Peyer's patch (tissue), 4 donors: Measurements from ENCODE around the gene ARAP3. TPM values are rescaled to one million over a fixed set of nuclear protein-coding genes. Genes with fewer than 3 reads are reported as not detected.
A peak's percentile ranks its signal among the peaks of the same experiment; 100 is the strongest.

ENCODE experiments used
- DNase-seq, 3 donors: peaks; one replicate each; pipeline ENCODE4 v3.0.0-alpha.2; 2017 to 2019
- H3K27ac ChIP-seq, 4 donors: fragments of 200-600 bp; sonication (generic); one replicate each; pipeline ENCODE4 v1.5.1; 2016 to 2019
- H3K27me3 ChIP-seq, 2 donors: fragments of 200-600 bp; sonication (generic); one replicate each; pipeline ENCODE4 v1.5.1; 2019
- H3K36me3 ChIP-seq, 3 donors: fragments of 200-600 bp; sonication (generic); one replicate each; pipeline ENCODE4 v1.5.1; 2016 to 2019
- H3K4me1 ChIP-seq, 4 donors: fragments of 200-600 bp; sonication (generic); one replicate each; pipeline ENCODE4 v1.5.1; 2016 to 2019
- H3K4me3 ChIP-seq, 4 donors: fragments of 200-600 bp; sonication (generic); 1 replicate in 3 of 4; 2 replicates in 1 of 4; pipeline ENCODE4 v1.5.1; 2016 to 2019; ENCODE audit warnings: mild to moderate bottlenecking in 1 of 4
- H3K9me3 ChIP-seq, 4 donors: fragments of 200-600 bp; sonication (generic); one replicate each; pipeline ENCODE4 v1.5.1; 2016 to 2019; ENCODE audit warnings: mild to moderate bottlenecking in 1 of 4
- POLR2A ChIP-seq, 2 donors: fragments of 450-650 bp; IDR thresholded peaks; one replicate each; pipeline ENCODE4 v1.5.1; 2017; ENCODE audit warnings: antibody characterized with exemption in 2 of 2, mild to moderate bottlenecking in 2 of 2, moderate library complexity in 2 of 2
- total RNA-seq, 4 donors: library from RNA; depleted of rRNA; stranded (reverse); fragments of >200 nt; gene quantifications; one replicate each; pipeline ENCODE4 v1.1.0, GENCODE V29; 2016
- TF ChIP-seq, protein P1 (sequence below), 6 experiments: fragments of 450-650 bp in 4 of 6; fragments of 200-600 bp in 2 of 6; sonication (generic) in 1 of 6; IDR thresholded peaks; one replicate each; pipeline ENCODE4 v1.5.1; 2017 to 2019; ENCODE audit warnings: antibody characterized with exemption in 6 of 6, mild to moderate bottlenecking in 3 of 6, moderate library complexity in 1 of 6

ARAP3 gene
- total RNA-seq, 4 donors from 2014 or later = 1.1 to 13.2 (median 9.7) TPM

DNA sequence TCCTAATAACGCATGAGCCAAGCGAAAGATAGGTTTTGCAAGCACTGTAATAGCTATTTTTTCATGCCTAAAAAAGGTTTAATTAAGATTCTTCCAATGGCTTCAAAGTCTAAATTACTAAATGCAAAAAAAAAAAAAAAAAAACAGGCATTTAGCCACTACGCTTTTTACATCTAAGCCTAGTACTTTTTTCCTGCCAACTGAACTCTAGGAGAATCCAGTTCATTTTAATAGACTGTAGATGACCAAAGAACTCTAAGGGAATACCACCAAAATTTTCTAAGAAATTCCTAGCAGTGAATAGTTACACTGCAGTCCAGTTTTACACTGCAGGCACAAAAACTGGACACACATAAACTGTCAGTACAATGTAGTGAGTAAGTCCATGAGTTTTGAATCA, 73.0 kb downstream of the ARAP3 start:
- H3K4me3 ChIP-seq = no peak overlapping the region
- H3K4me1 ChIP-seq = peaks cover 0 to 45% (median 13%) of the 10 kb centered on the region in 4 donors
- H3K36me3 ChIP-seq = no peaks in the 10 kb centered on the region
- no peaks in the 10 kb centered on the region for H3K27me3 ChIP-seq
- H3K27ac ChIP-seq = peak overlapping the region in 3 of 4 donors; percentile 32 to 63 (median 32)
- no peak for DNase-seq
- TF ChIP-seq, protein P1, sequence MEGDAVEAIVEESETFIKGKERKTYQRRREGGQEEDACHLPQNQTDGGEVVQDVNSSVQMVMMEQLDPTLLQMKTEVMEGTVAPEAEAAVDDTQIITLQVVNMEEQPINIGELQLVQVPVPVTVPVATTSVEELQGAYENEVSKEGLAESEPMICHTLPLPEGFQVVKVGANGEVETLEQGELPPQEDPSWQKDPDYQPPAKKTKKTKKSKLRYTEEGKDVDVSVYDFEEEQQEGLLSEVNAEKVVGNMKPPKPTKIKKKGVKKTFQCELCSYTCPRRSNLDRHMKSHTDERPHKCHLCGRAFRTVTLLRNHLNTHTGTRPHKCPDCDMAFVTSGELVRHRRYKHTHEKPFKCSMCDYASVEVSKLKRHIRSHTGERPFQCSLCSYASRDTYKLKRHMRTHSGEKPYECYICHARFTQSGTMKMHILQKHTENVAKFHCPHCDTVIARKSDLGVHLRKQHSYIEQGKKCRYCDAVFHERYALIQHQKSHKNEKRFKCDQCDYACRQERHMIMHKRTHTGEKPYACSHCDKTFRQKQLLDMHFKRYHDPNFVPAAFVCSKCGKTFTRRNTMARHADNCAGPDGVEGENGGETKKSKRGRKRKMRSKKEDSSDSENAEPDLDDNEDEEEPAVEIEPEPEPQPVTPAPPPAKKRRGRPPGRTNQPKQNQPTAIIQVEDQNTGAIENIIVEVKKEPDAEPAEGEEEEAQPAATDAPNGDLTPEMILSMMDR (IDR thresholded peaks at IDR 0.05) = no peak
- TF ChIP-seq POLR2A (IDR thresholded peaks at IDR 0.05) = no peak
- no peaks in the 10 kb centered on the region for H3K9me3 ChIP-seq

DNA sequence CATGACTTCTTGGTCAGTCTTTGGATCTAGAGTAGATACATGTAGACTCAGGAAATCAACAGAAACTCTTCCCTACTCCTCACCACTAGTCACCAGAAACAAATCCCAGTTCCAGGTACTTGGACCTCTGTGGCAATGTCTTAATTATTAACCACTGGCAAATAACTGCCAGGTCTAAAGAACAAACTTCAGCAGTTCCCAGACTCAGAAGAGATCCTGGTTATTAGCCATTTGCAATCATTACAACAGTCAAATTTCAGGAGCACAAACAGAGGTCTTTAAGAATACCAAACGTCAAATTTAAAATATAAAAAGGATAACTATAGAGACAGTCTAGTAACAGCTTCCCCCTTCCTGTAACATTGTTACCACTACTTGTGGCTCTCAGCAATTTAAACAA, 73.5 kb downstream of the ARAP3 start:
- Histone ChIP-seq H3K4me3 (no peak overlapping the region), H3K36me3 (no peaks in the 10 kb centered on the region), H3K4me1 (peaks cover 0 to 46% (median 15%) of the 10 kb centered on the region in 4 donors), H3K27ac (peak overlapping the region in 3 of 4 donors; percentile 32 to 63 (median 32)), H3K27me3 (no peaks in the 10 kb centered on the region), H3K9me3 (no peaks in the 10 kb centered on the region)
- no peak for TF ChIP-seq POLR2A (IDR thresholded peaks at IDR 0.05)
- TF ChIP-seq, protein P1 (IDR thresholded peaks at IDR 0.05) = peak in 2 of 6 experiments; percentile 3 to 16
- DNase-seq = no peak

DNA sequence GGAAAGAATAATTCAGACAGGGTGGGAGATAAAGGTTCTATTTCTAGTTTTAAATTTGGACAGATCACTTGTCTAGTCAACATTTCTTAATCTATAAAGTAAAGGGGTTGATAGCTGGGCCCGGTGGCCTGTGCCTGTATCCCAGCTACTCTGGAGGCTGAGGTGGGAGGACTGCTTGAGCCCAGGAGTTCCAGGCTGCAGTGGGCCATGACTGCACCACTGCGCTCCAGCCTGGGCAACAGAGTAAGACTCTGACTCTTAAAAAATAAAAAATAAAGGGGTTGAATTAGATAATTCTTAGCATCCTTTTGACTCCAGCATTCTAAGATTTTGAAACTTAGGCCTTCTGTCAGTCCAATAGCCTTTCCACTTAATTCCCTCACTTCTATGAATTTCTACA, 74.0 kb downstream of the ARAP3 start:
- Histone ChIP-seq H3K36me3 (no peaks in the 10 kb centered on the region), H3K4me1 (peaks cover 0 to 46% (median 13%) of the 10 kb centered on the region in 4 donors), H3K27ac (peak overlapping the region; percentile 32 to 63 (median 36)), H3K4me3 (no peak overlapping the region), H3K9me3 (no peaks in the 10 kb centered on the region), H3K27me3 (no peaks in the 10 kb centered on the region)
- no peak for TF ChIP-seq POLR2A (IDR thresholded peaks at IDR 0.05)
- TF ChIP-seq, protein P1 (IDR thresholded peaks at IDR 0.05) = no peak
- DNase-seq = no peak

DNA sequence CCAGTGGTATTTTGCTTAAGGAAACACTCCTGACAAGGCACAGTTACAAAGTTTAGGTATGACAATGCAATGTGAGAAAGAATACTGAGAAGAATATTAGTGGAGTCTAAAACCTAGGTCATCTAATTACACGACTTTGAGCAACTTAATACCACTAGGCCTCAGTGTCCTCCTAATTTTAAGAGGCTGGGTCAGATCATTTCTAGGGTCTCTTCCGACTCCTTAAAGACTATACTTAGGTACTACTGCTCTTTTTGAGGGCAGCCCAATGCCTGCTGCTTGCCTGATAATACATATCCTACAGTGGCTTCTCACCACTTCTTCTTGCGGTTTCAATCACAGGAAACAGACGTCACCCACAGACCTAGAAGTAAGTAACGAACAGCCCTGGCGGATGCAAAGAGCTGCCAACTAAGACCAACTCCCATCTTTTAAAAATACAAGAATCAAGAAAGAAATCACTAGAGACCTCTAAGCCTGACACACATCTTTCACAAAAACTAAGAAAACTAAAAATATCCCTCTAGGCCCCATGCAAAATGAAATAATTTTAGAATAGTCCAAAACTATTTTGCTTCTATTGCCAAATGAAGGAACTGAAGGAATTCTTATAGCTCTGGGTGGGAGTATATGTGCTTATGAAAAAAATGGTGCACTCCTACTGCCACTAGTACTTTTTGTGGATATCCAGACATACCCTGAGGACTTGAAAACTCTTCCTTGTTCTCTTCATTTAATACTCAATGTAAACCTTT, 76.3 kb downstream of the ARAP3 start:
- Histone ChIP-seq H3K27me3 (no peaks in the 10 kb centered on the region), H3K36me3 (no peaks in the 10 kb centered on the region), H3K4me1 (peaks cover 0 to 46% (median 15%) of the 10 kb centered on the region in 4 donors), H3K27ac (peak overlapping the region; percentile 47 to 73 (median 68)), H3K4me3 (no peak overlapping the region), H3K9me3 (no peaks in the 10 kb centered on the region)
- peak in 2 of 3 donors; percentile 87 to 90 for DNase-seq
- TF ChIP-seq, protein P1 (IDR thresholded peaks at IDR 0.05) = no peak
- TF ChIP-seq POLR2A (IDR thresholded peaks at IDR 0.05) = no peak

DNA sequence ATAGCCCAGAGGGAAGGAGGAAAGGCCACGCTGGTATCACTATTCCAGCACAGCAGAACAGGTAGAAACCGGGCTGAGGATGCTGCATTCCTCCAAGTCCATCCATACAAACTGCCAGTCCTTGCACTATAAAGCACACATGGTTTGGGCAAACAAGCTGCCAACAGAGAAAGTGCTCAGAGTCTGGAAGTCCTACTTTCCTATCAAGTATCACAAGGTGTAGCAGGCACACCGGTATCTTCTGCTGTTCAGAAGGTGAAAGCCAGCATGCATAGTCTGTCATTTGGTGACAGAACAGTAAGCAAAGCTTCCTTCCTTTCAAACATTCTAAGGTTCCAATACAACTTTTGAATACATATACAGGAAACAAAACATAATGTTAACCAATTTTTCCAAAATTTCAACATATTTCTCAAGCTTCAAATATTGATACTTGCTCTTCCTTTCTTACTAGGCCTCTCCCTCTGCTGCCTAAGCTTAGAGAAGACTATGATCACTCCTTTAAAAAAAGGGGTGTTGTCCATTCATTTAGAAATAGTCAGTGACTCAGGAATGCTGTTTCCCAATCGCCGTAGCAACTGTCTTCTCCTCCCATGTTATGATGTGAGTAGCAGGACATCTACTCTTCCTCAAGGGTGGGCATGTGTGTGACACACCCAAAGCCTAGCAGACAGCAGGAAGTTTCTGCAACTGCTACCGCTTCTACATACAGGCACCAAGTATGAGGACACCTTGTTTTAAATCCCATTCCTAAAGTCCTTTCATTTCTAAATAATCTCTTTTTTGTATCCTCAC, 77.9 kb downstream of the ARAP3 start:
- Histone ChIP-seq H3K9me3 (no peaks in the 10 kb centered on the region), H3K27ac (peak overlapping the region; percentile 46 to 72 (median 58)), H3K27me3 (no peaks in the 10 kb centered on the region), H3K4me1 (peaks cover 0 to 37% (median 14%) of the 10 kb centered on the region in 4 donors), H3K36me3 (no peaks in the 10 kb centered on the region), H3K4me3 (no peak overlapping the region)
- DNase-seq = peak in 2 of 3 donors; percentile 47 to 78
- no peak for TF ChIP-seq POLR2A (IDR thresholded peaks at IDR 0.05)
- TF ChIP-seq, protein P1 (IDR thresholded peaks at IDR 0.05) = no peak

Other genes with a start within 250 kb of the ARAP3 start
- gene PCDHGC3, start 206.3 kb downstream of the ARAP3 start, total RNA-seq = 10 to 100 TPM; 10.2 to 29.7 (median 16.7) TPM
- gene PCDHGC4, start 197.2 kb downstream of the ARAP3 start, total RNA-seq = 10 to 100 TPM in 1 of 4 donors, 1 to 10 TPM in 3; 1.7 to 11.3 (median 5.3) TPM
- gene PCDHGC5, start 193.1 kb downstream of the ARAP3 start, total RNA-seq = 1 to 10 TPM in 1 of 4 donors, under 1 TPM in 2, not detected in 1; 0.67 to 1.4 (median 0.95) TPM
- 100 to 1,000 TPM in 2 of 4 donors, 10 to 100 TPM in 2; 98.2 to 115 (median 102) TPM for gene DIAPH1, start 63.2 kb downstream of the ARAP3 start, total RNA-seq
- gene HDAC3, start 45.4 kb downstream of the ARAP3 start, total RNA-seq = 10 to 100 TPM; 31.2 to 55.6 (median 47.9) TPM
- gene RELL2, start 45.2 kb downstream of the ARAP3 start, total RNA-seq = 10 to 100 TPM in 3 of 4 donors, 1 to 10 TPM in 1; 8.0 to 13.2 (median 10.6) TPM
- 100 to 1,000 TPM in 1 of 4 donors, 10 to 100 TPM in 3; 19.8 to 116 (median 45.7) TPM for gene FCHSD1, start 30.8 kb downstream of the ARAP3 start, total RNA-seq
- 100 to 1,000 TPM in 3 of 4 donors, 10 to 100 TPM in 1; 64.4 to 169 (median 164) TPM for gene PCDH1, start 196.2 kb upstream of the ARAP3 start, total RNA-seq
- gene DELE1, start 241.6 kb upstream of the ARAP3 start, total RNA-seq = 100 to 1,000 TPM in 2 of 4 donors, 10 to 100 TPM in 2; 76.0 to 144 (median 96.0) TPM